ENCODE measurements around the gene LRRC23. TPM values are rescaled to one million over a fixed set of nuclear protein-coding genes. Genes with fewer than 3 reads are reported as not detected.
A peak's percentile ranks its signal among the peaks of the same experiment; 100 is the strongest.

Gene LRRC23
- total RNA-seq, 1 donor from 2014 or later, result 5.2 TPM

- no peak overlapping the region for H2AFZ ChIP-seq (replicated peaks)
- no peak overlapping the region for H3K4me3 ChIP-seq
- H3K36me3 ChIP-seq, result no peaks in the 10 kb centered on the region
- H3K9me3 ChIP-seq (ENCODE audit: low read depth), result no peaks in the 10 kb centered on the region
- no peak overlapping the region for H3K4me2 ChIP-seq
- peaks cover 4% of the 10 kb centered on the region for H3K27me3 Mint-ChIP-seq (ENCODE audit: insufficient read depth, low read depth)
- TF ChIP-seq EZH2phosphoT487 (IDR thresholded peaks at IDR 0.05), result no peak
- TF ChIP-seq EZH2 (IDR thresholded peaks at IDR 0.05), result no peak
- peak overlapping the region; percentile 8 for H3K4me3 Mint-ChIP-seq
- no peaks in the 10 kb centered on the region for H3K36me3 Mint-ChIP-seq
- peaks cover 3% of the 10 kb centered on the region for H3K9me3 Mint-ChIP-seq
- H4K20me1 ChIP-seq (ENCODE audit: low read depth), result no peaks in the 10 kb centered on the region
- no peak overlapping the region for H3K9ac ChIP-seq
- no peak overlapping the region for H3K27ac Mint-ChIP-seq
- H3K4me1 ChIP-seq, result no peaks in the 10 kb centered on the region
- no peak for DNase-seq (ENCODE audit: low spot score)
- H3K27me3 ChIP-seq, result no peaks in the 10 kb centered on the region
- peaks cover 7% of the 10 kb centered on the region for H3F3A ChIP-seq (ENCODE audit: low read depth)
- no peak overlapping the region for H3K27ac ChIP-seq
- H3K4me1 Mint-ChIP-seq, result peaks cover 16% of the 10 kb centered on the region
- H3K79me2 ChIP-seq (ENCODE audit: low read depth), result no peaks in the 10 kb centered on the region
Measured at GRCh38 chr12:6896846-6897435, 7.7 kb upstream of the LRRC23 start.

- H3K9me3 ChIP-seq (ENCODE audit: low read depth), result no peaks in the 10 kb centered on the region
- H3K27me3 ChIP-seq, result no peaks in the 10 kb centered on the region
- H3K9me3 Mint-ChIP-seq, result peaks cover 3% of the 10 kb centered on the region
- H3K4me1 Mint-ChIP-seq, result peaks cover 22% of the 10 kb centered on the region
- peaks cover 1% of the 10 kb centered on the region for H3K36me3 Mint-ChIP-seq
- H3K4me1 ChIP-seq, result peaks cover 20% of the 10 kb centered on the region
- DNase-seq (ENCODE audit: low spot score), result no peak
- no peak overlapping the region for H3K4me3 Mint-ChIP-seq
- H3K27ac Mint-ChIP-seq, result no peak overlapping the region
- TF ChIP-seq CTCF (IDR thresholded peaks at IDR 0.05), result no peak
- TF ChIP-seq EZH2phosphoT487 (IDR thresholded peaks at IDR 0.05), result no peak
- no peak for TF ChIP-seq EZH2 (IDR thresholded peaks at IDR 0.05)
- H3K4me3 ChIP-seq, result no peak overlapping the region
- peaks cover 6% of the 10 kb centered on the region for H3K27me3 Mint-ChIP-seq (ENCODE audit: insufficient read depth, low read depth)
- no peaks in the 10 kb centered on the region for H4K20me1 ChIP-seq (ENCODE audit: low read depth)
- no peak overlapping the region for H3K9ac ChIP-seq
- H3K4me2 ChIP-seq, result no peak overlapping the region
- no peaks in the 10 kb centered on the region for H3K36me3 ChIP-seq
- no peak overlapping the region for H2AFZ ChIP-seq (replicated peaks)
- H3F3A ChIP-seq (ENCODE audit: low read depth), result peaks cover 12% of the 10 kb centered on the region
- no peaks in the 10 kb centered on the region for H3K79me2 ChIP-seq (ENCODE audit: low read depth)
- H3K27ac ChIP-seq, result no peak overlapping the region
Measured at GRCh38 chr12:6899427-6899826, 5.2 kb upstream of the LRRC23 start.

GRCh38 chr12:6899837-6900519 lies 4.6 kb upstream of the LRRC23 start:
- Histone ChIP-seq H2AFZ (replicated peaks) (no peak overlapping the region), H3K27me3 (no peaks in the 10 kb centered on the region), H3K4me3 (no peak overlapping the region), H3K4me2 (no peak overlapping the region), H4K20me1 (ENCODE audit: low read depth) (no peaks in the 10 kb centered on the region), H3K79me2 (ENCODE audit: low read depth) (no peaks in the 10 kb centered on the region), H3K9me3 (ENCODE audit: low read depth) (no peaks in the 10 kb centered on the region), H3F3A (ENCODE audit: low read depth) (peaks cover 15% of the 10 kb centered on the region), H3K36me3 (no peaks in the 10 kb centered on the region), H3K4me1 (peaks cover 21% of the 10 kb centered on the region), H3K27ac (no peak overlapping the region), H3K9ac (no peak overlapping the region)
- Mint-ChIP-seq H3K4me1 (peaks cover 22% of the 10 kb centered on the region), H3K36me3 (peaks cover 1% of the 10 kb centered on the region), H3K27ac (no peak overlapping the region), H3K9me3 (peaks cover 3% of the 10 kb centered on the region), H3K4me3 (no peak overlapping the region), H3K27me3 (ENCODE audit: insufficient read depth, low read depth) (peaks cover 6% of the 10 kb centered on the region)
- TF ChIP-seq CTCF (IDR thresholded peaks at IDR 0.05), result no peak
- no peak for TF ChIP-seq EZH2 (IDR thresholded peaks at IDR 0.05)
- no peak for TF ChIP-seq EZH2phosphoT487 (IDR thresholded peaks at IDR 0.05)
- no peak for DNase-seq (ENCODE audit: low spot score)

GRCh38 chr12:6902448-6902847 lies 2.2 kb upstream of the LRRC23 start:
- Histone ChIP-seq H3K4me2 (no peak overlapping the region), H3K79me2 (ENCODE audit: low read depth) (no peaks in the 10 kb centered on the region), H3K36me3 (no peaks in the 10 kb centered on the region), H4K20me1 (ENCODE audit: low read depth) (no peaks in the 10 kb centered on the region), H2AFZ (replicated peaks) (no peak overlapping the region), H3K9me3 (ENCODE audit: low read depth) (no peaks in the 10 kb centered on the region), H3K9ac (no peak overlapping the region), H3K4me1 (peaks cover 28% of the 10 kb centered on the region), H3K27me3 (no peaks in the 10 kb centered on the region), H3K4me3 (no peak overlapping the region), H3F3A (ENCODE audit: low read depth) (peaks cover 20% of the 10 kb centered on the region), H3K27ac (no peak overlapping the region)
- Mint-ChIP-seq H3K9me3 (peaks cover 3% of the 10 kb centered on the region), H3K27me3 (ENCODE audit: insufficient read depth, low read depth) (peaks cover 6% of the 10 kb centered on the region), H3K4me3 (peak overlapping the region; percentile 36), H3K27ac (peak overlapping the region; percentile 12), H3K36me3 (peaks cover 1% of the 10 kb centered on the region), H3K4me1 (peaks cover 22% of the 10 kb centered on the region)
- DNase-seq (ENCODE audit: low spot score), result no peak
- TF ChIP-seq EZH2phosphoT487 (IDR thresholded peaks at IDR 0.05) (no peak), EZH2 (IDR thresholded peaks at IDR 0.05) (no peak), CTCF (IDR thresholded peaks at IDR 0.05) (no peak)

Data from neural progenitor cell (in vitro differentiated cells).